OCI-LY7 (cell line): ENCODE data around the gene RNF10. TPM values are rescaled to one million over a fixed set of nuclear protein-coding genes. Genes with fewer than 3 reads are reported as not detected.

Source experiments
- BruUV-seq: library from RNA; stranded (reverse); fragments of 400-500 nt; replicated peaks from 2 replicates; lab custom pipeline; 2021; lab: Mats Ljungman, UMichigan
- CTCF ChIA-PET: fragments of 300-600 bp; sonication (Branson Sonifier 250); formaldehyde crosslinking; loops from one replicate; lab custom pipeline; 2022; ENCODE audit warnings: antibody characterized with exemption; ENCODE audit not compliant: unreplicated experiment; lab: Charles Lee
- POLR2A ChIA-PET: fragments of 300-600 bp; sonication (Branson Sonifier 250); formaldehyde crosslinking; loops from one replicate; lab custom pipeline; 2022; ENCODE audit warnings: antibody characterized with exemption; lab: Charles Lee
- DNase-seq: peaks from one replicate; pipeline ENCODE4 v3.0.0-alpha.2; 2015; ENCODE audit warnings: low spot score
- H2AFZ ChIP-seq: fragments of 200-600 bp; sonication (generic), shearing (Covaris generic); 2 replicates; pipeline ENCODE4 v1.6.1; 2014; ENCODE audit warnings: mild to moderate bottlenecking, antibody characterized with exemption, low read length, moderate library complexity
- H3K27ac ChIP-seq: fragments of 200-600 bp; sonication (generic); 2 replicates; pipeline ENCODE4 v1.5.1; 2014; ENCODE audit warnings: mixed run types, low read depth, mild to moderate bottlenecking, moderate library complexity, low read length, inconsistent platforms; ENCODE audit not compliant: poor library complexity, severe bottlenecking
- H3K36me3 ChIP-seq: fragments of 200-600 bp; sonication (generic); 2 replicates; pipeline ENCODE4 v1.6.1; 2014; ENCODE audit warnings: mild to moderate bottlenecking, antibody characterized with exemption, low read length, moderate library complexity, mixed read lengths; ENCODE audit not compliant: insufficient read depth
- H3K4me1 ChIP-seq: fragments of 200-600 bp; sonication (generic); 2 replicates; pipeline ENCODE4 v1.5.1; 2014; ENCODE audit warnings: mild to moderate bottlenecking, low read length; ENCODE audit not compliant: insufficient read depth, poor library complexity, severe bottlenecking
- H3K4me2 ChIP-seq: fragments of 200-600 bp; sonication (generic); 2 replicates; pipeline ENCODE4 v1.6.1; 2014; ENCODE audit warnings: mild to moderate bottlenecking, low read length
- H3K4me3 ChIP-seq: fragments of 200-600 bp; sonication (generic); 2 replicates; pipeline ENCODE4 v1.5.1; 2014; ENCODE audit warnings: mild to moderate bottlenecking, low read depth, low read length; ENCODE audit not compliant: poor library complexity, severe bottlenecking
- H3K79me2 ChIP-seq: fragments of 200-600 bp; sonication (generic); 2 replicates; pipeline ENCODE4 v1.6.1; 2016; ENCODE audit warnings: low read depth, mild to moderate bottlenecking, low read length, moderate library complexity, mixed read lengths; ENCODE audit not compliant: insufficient read depth
- H3K9me2 ChIP-seq: fragments of 200-600 bp; sonication (generic); 2 replicates; pipeline ENCODE4 v1.6.1; 2016; ENCODE audit warnings: mild to moderate bottlenecking, low read length, mixed read lengths; ENCODE audit not compliant: insufficient read depth
- H3K9me3 ChIP-seq: fragments of 200-600 bp; sonication (generic); 2 replicates; pipeline ENCODE4 v1.6.1; 2014; ENCODE audit warnings: mild to moderate bottlenecking, mixed run types, low read length, mixed read lengths
- H4K20me1 ChIP-seq: fragments of 200-600 bp; sonication (generic); 2 replicates; pipeline ENCODE4 v1.6.1; 2014; ENCODE audit warnings: mild to moderate bottlenecking, antibody characterized with exemption, low read length, moderate library complexity, mixed read lengths; ENCODE audit not compliant: insufficient read depth
- CTCF ChIP-seq: fragments of 200-600 bp; sonication (generic); conservative IDR thresholded peaks from 2 replicates; pipeline ENCODE4 v1.5.1; 2014; ENCODE audit warnings: mild to moderate bottlenecking, antibody characterized with exemption, low read length, moderate library complexity, mixed read lengths
- EZH2phosphoT487 ChIP-seq: fragments of 200-600 bp; sonication (generic); IDR thresholded peaks from 2 replicates; pipeline ENCODE4 v1.6.1; 2018; ENCODE audit warnings: low read depth, borderline replicate concordance, mild to moderate bottlenecking, mixed run types, antibody characterized with exemption, low read length, moderate library complexity, mixed read lengths
- intact Hi-C: fragments of 100-400 bp; cut with micrococcal nuclease; formaldehyde crosslinking; loops from one replicate; pipeline ENCODE4 v1.10.0; 2022; ENCODE audit not compliant: unreplicated experiment
- small RNA-seq: library from RNA; depleted of rRNA; stranded (forward); fragments of <200 nt; gene quantifications from one replicate; pipeline ENCODE3, GENCODE V24; 2014
- total RNA-seq, 2 experiments: library from RNA; depleted of rRNA in 1 of 2; stranded (reverse); fragments of >200 nt in 1 of 2; shearing (Covaris generic) in 1 of 2; gene quantifications; 2 replicates each; pipeline ENCODE4 v1.2.3, GENCODE V29; 2014 to 2022

The RNF10 gene
- total RNA-seq, 2 experiments from 2014 or later: 52.2 to 150 TPM

GRCh38 chr12:120625557-120626419 is 91.6 kb downstream of the RNF10 start:
- Histone ChIP-seq H2AFZ (peak overlapping the region; percentile 69), H3K79me2 (no peaks in the 10 kb centered on the region), H3K9me3 (no peaks in the 10 kb centered on the region), H3K4me3 (no peak overlapping the region), H3K27ac (no peak overlapping the region), H3K9me2 (no peaks in the 10 kb centered on the region), H4K20me1 (no peaks in the 10 kb centered on the region), H3K36me3 (no peaks in the 10 kb centered on the region), H3K4me2 (peak overlapping the region; percentile 37; the same call in 1 of the 2 replicates), H3K4me1 (peaks cover 5% of the 10 kb centered on the region)
- ChIA-PET POLR2A (interaction anchor here (0.5 to 0.7 kb wide), 4 partner anchors 139 to 428 kb away, joined by 3 read pairs; no protein-coding TSS in a partner anchor), CTCF (no interaction called here)
- DNase-seq: peak; percentile 73
- no TSS peak for BruUV-seq
- intact Hi-C loops: loop anchor here (5.0 kb wide), 1 partner anchor 87 kb away; the partner anchor contains the start of gene UNC119B
- TF ChIP-seq EZH2phosphoT487 (no peak), CTCF (peak; percentile 75)

Small RNAs within 50 kb of the gene (small RNA-seq; reads per million reads assigned to genes)
- gene RF00019: not detected

Other genes starting within 250 kb of the RNF10 start
- gene RNU4-2, start 242.5 kb upstream of the RNF10 start, total RNA-seq (2014; rRNA removed; shearing (Covaris generic)): under 0.01 TPM in 1 of 2 replicates, not detected in the other
- 1,646 and 3,315 TPM in 2 replicates for gene RNU4-2, start 242.5 kb upstream of the RNF10 start, total RNA-seq (2022)
- under 0.01 TPM in 1 of 2 replicates, not detected in the other for gene RNU4-1, start 241.1 kb upstream of the RNF10 start, total RNA-seq (2014; rRNA removed; shearing (Covaris generic))
- gene RNU4-1, start 241.1 kb upstream of the RNF10 start, total RNA-seq (2022): 1,670 and 3,289 TPM in 2 replicates
- gene SIRT4, start 232.0 kb upstream of the RNF10 start, total RNA-seq (2014; rRNA removed; shearing (Covaris generic)): 0.54 and 2.1 TPM in 2 replicates
- gene SIRT4, start 232.0 kb upstream of the RNF10 start, total RNA-seq (2022): 1.4 and 2.2 TPM in 2 replicates
- gene PLA2G1B, start 206.6 kb upstream of the RNF10 start, total RNA-seq (2014; rRNA removed; shearing (Covaris generic)): not detected in 2 replicates
- gene PLA2G1B, start 206.6 kb upstream of the RNF10 start, total RNA-seq (2022): not detected in 2 replicates
- gene MSI1, start 165.2 kb upstream of the RNF10 start, total RNA-seq (2014; rRNA removed; shearing (Covaris generic)): not detected in 2 replicates
- not detected in 2 replicates for gene MSI1, start 165.2 kb upstream of the RNF10 start, total RNA-seq (2022)
- 543 and 591 TPM in 2 replicates for gene COX6A1, start 96.2 kb upstream of the RNF10 start, total RNA-seq (2014; rRNA removed; shearing (Covaris generic))
- 449 and 453 TPM in 2 replicates for gene COX6A1, start 96.2 kb upstream of the RNF10 start, total RNA-seq (2022)
- gene TRIAP1, start 88.0 kb upstream of the RNF10 start, total RNA-seq (2014; rRNA removed; shearing (Covaris generic)): 23.9 and 28.3 TPM in 2 replicates
- gene TRIAP1, start 88.0 kb upstream of the RNF10 start, total RNA-seq (2022): 25.9 and 26.4 TPM in 2 replicates
- gene GATC, start 87.9 kb upstream of the RNF10 start, total RNA-seq (2014; rRNA removed; shearing (Covaris generic)): 36.1 and 37.6 TPM in 2 replicates
- 34.6 and 35.8 TPM in 2 replicates for gene GATC, start 87.9 kb upstream of the RNF10 start, total RNA-seq (2022)
- gene SRSF9, start 64.6 kb upstream of the RNF10 start, total RNA-seq (2014; rRNA removed; shearing (Covaris generic)): 181 and 203 TPM in 2 replicates
- 281 and 295 TPM in 2 replicates for gene SRSF9, start 64.6 kb upstream of the RNF10 start, total RNA-seq (2022)
- 354 and 400 TPM in 2 replicates for gene DYNLL1, start 38.2 kb upstream of the RNF10 start, total RNA-seq (2014; rRNA removed; shearing (Covaris generic))
- 296 and 321 TPM in 2 replicates for gene DYNLL1, start 38.2 kb upstream of the RNF10 start, total RNA-seq (2022)
- gene COQ5, start 5.2 kb upstream of the RNF10 start, total RNA-seq (2014; rRNA removed; shearing (Covaris generic)): 29.4 and 40.9 TPM in 2 replicates
- 48.8 and 49.5 TPM in 2 replicates for gene COQ5, start 5.2 kb upstream of the RNF10 start, total RNA-seq (2022)
- gene POP5, start 47.0 kb downstream of the RNF10 start, total RNA-seq (2014; rRNA removed; shearing (Covaris generic)): 65.8 and 73.4 TPM in 2 replicates
- gene POP5, start 47.0 kb downstream of the RNF10 start, total RNA-seq (2022): 61.8 and 61.9 TPM in 2 replicates
- gene CABP1, start 106.3 kb downstream of the RNF10 start, total RNA-seq (2014; rRNA removed; shearing (Covaris generic)): 0.18 and 0.79 TPM in 2 replicates
- gene CABP1, start 106.3 kb downstream of the RNF10 start, total RNA-seq (2022): 2.4 and 3.8 TPM in 2 replicates
- 69.7 and 74.1 TPM in 2 replicates for gene MLEC, start 152.8 kb downstream of the RNF10 start, total RNA-seq (2014; rRNA removed; shearing (Covaris generic))
- 82.4 and 101 TPM in 2 replicates for gene MLEC, start 152.8 kb downstream of the RNF10 start, total RNA-seq (2022)
- gene UNC119B, start 176.1 kb downstream of the RNF10 start, total RNA-seq (2014; rRNA removed; shearing (Covaris generic)): 16.5 and 17.2 TPM in 2 replicates
- gene UNC119B, start 176.1 kb downstream of the RNF10 start, total RNA-seq (2022): 24.6 and 27.4 TPM in 2 replicates
- 7.7 and 8.8 TPM in 2 replicates for gene ACADS, start 191.5 kb downstream of the RNF10 start, total RNA-seq (2014; rRNA removed; shearing (Covaris generic))
- 11.2 and 14.5 TPM in 2 replicates for gene ACADS, start 191.5 kb downstream of the RNF10 start, total RNA-seq (2022)